DND-41 (cell line): ENCODE data around the gene SGSH.

Experiments used
- ATAC-seq: fragments of 200-7000 bp; cut with Tn5 transposase; 3 replicates; pipeline ENCODE4 v1.9.1; 2021; ENCODE audit warnings: low read depth; ENCODE audit not compliant: insufficient read depth
- DNase-seq: peaks from one replicate; pipeline ENCODE4 v3.0.0-alpha.2; 2020
- H2AFZ ChIP-seq: 2 replicates; pipeline ENCODE4 v1.6.0; 2012; ENCODE audit warnings: low read depth, low read length
- H3K27ac ChIP-seq: 2 replicates; pipeline ENCODE4 v1.5.1; 2012; ENCODE audit warnings: low read length, inconsistent platforms
- H3K27me3 ChIP-seq: fragments of 200-600 bp; sonication (generic); 2 replicates; pipeline ENCODE4 v1.6.0; 2012; ENCODE audit warnings: low read length, mild to moderate bottlenecking, inconsistent platforms; ENCODE audit not compliant: insufficient read depth, poor library complexity
- H3K36me3 ChIP-seq: 2 replicates; pipeline ENCODE4 v1.5.1; 2012; ENCODE audit warnings: low read length, inconsistent platforms; ENCODE audit not compliant: insufficient read depth
- H3K4me1 ChIP-seq: 2 replicates; pipeline ENCODE4 v1.5.1; 2012; ENCODE audit warnings: mild to moderate bottlenecking, low read length; ENCODE audit not compliant: insufficient read depth
- H3K4me2 ChIP-seq: 2 replicates; pipeline ENCODE4 v1.6.0; 2012; ENCODE audit warnings: mild to moderate bottlenecking, moderate library complexity, low read length, inconsistent platforms; ENCODE audit not compliant: insufficient read depth
- H3K4me3 ChIP-seq, 2 experiments: fragments of 200-600 bp in 1 of 2; shearing (Covaris generic) in 1 of 2; 2 replicates each; pipeline ENCODE4 v1.5.1; 2012 to 2016; ENCODE audit warnings: inconsistent platforms in 2 of 2, low read length in 2 of 2, mild to moderate bottlenecking in 2 of 2, low read depth in 1 of 2, moderate library complexity in 1 of 2
- H3K79me2 ChIP-seq: 2 replicates; pipeline ENCODE4 v1.6.0; 2012; ENCODE audit warnings: low read length, inconsistent platforms; ENCODE audit not compliant: insufficient read depth
- H3K9ac ChIP-seq: 2 replicates; pipeline ENCODE4 v1.6.0; 2012; ENCODE audit warnings: low read depth, mild to moderate bottlenecking, inconsistent platforms, low read length, moderate library complexity
- H3K9me3 ChIP-seq: 2 replicates; pipeline ENCODE4 v1.5.1; 2012; ENCODE audit warnings: low read length, moderate library complexity, mild to moderate bottlenecking, inconsistent platforms; ENCODE audit not compliant: insufficient read depth, severe bottlenecking
- H4K20me1 ChIP-seq: 2 replicates; pipeline ENCODE4 v1.6.0; 2012; ENCODE audit warnings: low read length; ENCODE audit not compliant: insufficient read depth
- CTCF ChIP-seq: IDR thresholded peaks from 2 replicates; pipeline ENCODE4 v1.5.1; 2012; ENCODE audit warnings: borderline replicate concordance, low read length, moderate library complexity, mild to moderate bottlenecking; ENCODE audit not compliant: poor library complexity, severe bottlenecking; ENCODE audit errors: extremely low read depth
- EZH2 ChIP-seq: IDR thresholded peaks from 3 replicates; pipeline ENCODE4 v1.6.1; 2012; ENCODE audit warnings: borderline replicate concordance, low read depth, mild to moderate bottlenecking, moderate library complexity, low read length, inconsistent platforms; ENCODE audit not compliant: severe bottlenecking

The SGSH gene

GRCh38 chr17:80265205-80266068, 45.3 kb upstream of the SGSH start:
- DNase-seq = no peak
- Histone ChIP-seq H3K9ac (peak overlapping the region; percentile 99; the same call in 1 of the 2 replicates), H3K36me3 (peaks cover 38% of the 10 kb centered on the region), H3K27me3 (no peaks in the 10 kb centered on the region), H2AFZ (no peak overlapping the region), H4K20me1 (peaks cover 24% of the 10 kb centered on the region), H3K4me1 (peaks cover 45% of the 10 kb centered on the region), H3K27ac (peak overlapping the region; percentile 88), H3K4me3 (peak overlapping the region in 1 of 2 experiments; percentile 76; a peak in 1 of 4 replicates), H3K79me2 (peaks cover 77% of the 10 kb centered on the region), H3K4me2 (peak overlapping the region; percentile 93), H3K9me3 (no peaks in the 10 kb centered on the region)
- ATAC-seq = no peak
- TF ChIP-seq CTCF = no peak
- TF ChIP-seq EZH2 = no peak

- peak overlapping the region; percentile 70; the same call in 1 of the 2 replicates for H2AFZ ChIP-seq
- TF ChIP-seq CTCF (no peak), EZH2 (no peak)
- H3K27ac ChIP-seq = peak overlapping the region; percentile 88
- H3K4me1 ChIP-seq = peaks cover 50% of the 10 kb centered on the region
- peaks cover 29% of the 10 kb centered on the region for H3K36me3 ChIP-seq
- peak overlapping the region; percentile 99 for H3K9ac ChIP-seq
- peaks cover 15% of the 10 kb centered on the region; the same call in 1 of the 2 replicates for H4K20me1 ChIP-seq
- ATAC-seq (peak; percentile 73), DNase-seq (peak; percentile 88)
- H3K9me3 ChIP-seq = no peaks in the 10 kb centered on the region
- peaks cover 68% of the 10 kb centered on the region for H3K79me2 ChIP-seq
- H3K4me2 ChIP-seq = peak overlapping the region; percentile 93
- peak overlapping the region; percentile 44 to 76; a peak in 3 of 4 replicates for H3K4me3 ChIP-seq
- no peaks in the 10 kb centered on the region for H3K27me3 ChIP-seq
These were observed 44.3 kb upstream of the SGSH start for GRCh38 chr17:80264205-80265075.

GRCh38 chr17:80263253-80264204, 43.4 kb upstream of the SGSH start:
- DNase-seq = peak; percentile 95
- no peaks in the 10 kb centered on the region for H3K9me3 ChIP-seq
- no peak overlapping the region for H2AFZ ChIP-seq
- peak overlapping the region; percentile 98 for H3K27ac ChIP-seq
- peak overlapping the region; percentile 93 for H3K4me2 ChIP-seq
- TF ChIP-seq CTCF = peak; percentile 49
- TF ChIP-seq EZH2 = no peak
- H3K4me1 ChIP-seq = peaks cover 50% of the 10 kb centered on the region
- peaks cover 59% of the 10 kb centered on the region for H3K79me2 ChIP-seq
- peak overlapping the region; percentile 44 to 76; a peak in 3 of 4 replicates for H3K4me3 ChIP-seq
- peak overlapping the region; percentile 99 for H3K9ac ChIP-seq
- H3K27me3 ChIP-seq = no peaks in the 10 kb centered on the region
- peak; percentile 59 for ATAC-seq
- peaks cover 10% of the 10 kb centered on the region; the same call in 1 of the 2 replicates for H4K20me1 ChIP-seq
- peaks cover 19% of the 10 kb centered on the region for H3K36me3 ChIP-seq
